DND-41 (cell line): ENCODE data around the gene SFT2D2.

Experiments used
- ATAC-seq: fragments of 200-7000 bp; cut with Tn5 transposase; 3 replicates; pipeline ENCODE4 v1.9.1; 2021; ENCODE audit warnings: low read depth; ENCODE audit not compliant: insufficient read depth
- DNase-seq: peaks from one replicate; pipeline ENCODE4 v3.0.0-alpha.2; 2020
- H2AFZ ChIP-seq: 2 replicates; pipeline ENCODE4 v1.6.0; 2012; ENCODE audit warnings: low read depth, low read length
- H3K27ac ChIP-seq: 2 replicates; pipeline ENCODE4 v1.5.1; 2012; ENCODE audit warnings: low read length, inconsistent platforms
- H3K27me3 ChIP-seq: fragments of 200-600 bp; sonication (generic); 2 replicates; pipeline ENCODE4 v1.6.0; 2012; ENCODE audit warnings: low read length, mild to moderate bottlenecking, inconsistent platforms; ENCODE audit not compliant: insufficient read depth, poor library complexity
- H3K36me3 ChIP-seq: 2 replicates; pipeline ENCODE4 v1.5.1; 2012; ENCODE audit warnings: low read length, inconsistent platforms; ENCODE audit not compliant: insufficient read depth
- H3K4me1 ChIP-seq: 2 replicates; pipeline ENCODE4 v1.5.1; 2012; ENCODE audit warnings: mild to moderate bottlenecking, low read length; ENCODE audit not compliant: insufficient read depth
- H3K4me2 ChIP-seq: 2 replicates; pipeline ENCODE4 v1.6.0; 2012; ENCODE audit warnings: mild to moderate bottlenecking, moderate library complexity, low read length, inconsistent platforms; ENCODE audit not compliant: insufficient read depth
- H3K4me3 ChIP-seq, 2 experiments: fragments of 200-600 bp in 1 of 2; shearing (Covaris generic) in 1 of 2; 2 replicates each; pipeline ENCODE4 v1.5.1; 2012 to 2016; ENCODE audit warnings: inconsistent platforms in 2 of 2, low read length in 2 of 2, mild to moderate bottlenecking in 2 of 2, low read depth in 1 of 2, moderate library complexity in 1 of 2
- H3K79me2 ChIP-seq: 2 replicates; pipeline ENCODE4 v1.6.0; 2012; ENCODE audit warnings: low read length, inconsistent platforms; ENCODE audit not compliant: insufficient read depth
- H3K9ac ChIP-seq: 2 replicates; pipeline ENCODE4 v1.6.0; 2012; ENCODE audit warnings: low read depth, mild to moderate bottlenecking, inconsistent platforms, low read length, moderate library complexity
- H3K9me3 ChIP-seq: 2 replicates; pipeline ENCODE4 v1.5.1; 2012; ENCODE audit warnings: low read length, moderate library complexity, mild to moderate bottlenecking, inconsistent platforms; ENCODE audit not compliant: insufficient read depth, severe bottlenecking
- H4K20me1 ChIP-seq: 2 replicates; pipeline ENCODE4 v1.6.0; 2012; ENCODE audit warnings: low read length; ENCODE audit not compliant: insufficient read depth
- EZH2 ChIP-seq: IDR thresholded peaks from 3 replicates; pipeline ENCODE4 v1.6.1; 2012; ENCODE audit warnings: borderline replicate concordance, low read depth, mild to moderate bottlenecking, moderate library complexity, low read length, inconsistent platforms; ENCODE audit not compliant: severe bottlenecking
- TF ChIP-seq, protein P1 (sequence below): IDR thresholded peaks from 2 replicates; pipeline ENCODE4 v1.5.1; 2012; ENCODE audit warnings: borderline replicate concordance, low read length, moderate library complexity, mild to moderate bottlenecking; ENCODE audit not compliant: poor library complexity, severe bottlenecking; ENCODE audit errors: extremely low read depth

SFT2D2 gene

DNA sequence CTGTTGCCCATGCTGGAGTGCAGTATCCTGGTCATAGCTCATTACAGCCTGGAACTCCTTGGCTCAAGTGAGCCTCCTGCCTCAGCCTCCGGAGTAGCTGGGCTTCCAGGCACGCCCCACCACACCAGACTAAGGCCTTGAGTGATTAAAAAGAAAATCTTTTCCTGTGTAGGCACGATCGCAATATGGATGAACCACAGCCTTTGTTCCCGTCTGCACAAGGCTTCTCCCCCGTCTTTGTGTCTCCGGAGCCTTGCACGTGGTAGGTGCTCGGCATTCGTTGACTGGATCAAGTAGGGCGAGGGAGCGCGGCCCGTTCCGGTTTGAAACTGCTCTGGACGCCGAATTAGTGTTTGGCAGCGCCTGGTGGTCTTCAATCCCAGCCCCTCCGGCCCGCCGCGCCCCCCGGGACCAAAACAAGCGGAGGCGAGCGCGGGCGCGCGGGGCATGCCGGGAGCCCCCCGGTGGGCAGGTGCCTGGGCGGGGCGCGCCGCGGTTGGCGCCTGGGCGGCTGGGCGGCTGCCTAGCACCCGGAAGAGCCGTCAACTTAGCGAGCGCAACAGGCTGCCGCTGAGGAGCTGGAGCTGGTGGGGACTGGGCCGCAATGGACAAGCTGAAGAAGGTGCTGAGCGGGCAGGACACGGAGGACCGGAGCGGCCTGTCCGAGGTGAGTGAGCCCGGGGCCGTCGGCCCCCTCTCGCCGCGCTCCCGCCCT, at the start of gene SFT2D2:
TSS of gene SFT2D2 (plus strand) at position 529 of the 715 bp plus-strand sequence. CDS start at position 605, 76 bp downstream.
- ATAC-seq (peak; percentile 96), DNase-seq (peak; percentile 86)
- peak within 1 kb of the TSS; percentile 88 for H3K4me2 ChIP-seq
- peaks cover 52% of the 10 kb centered on the region for H3K79me2 ChIP-seq
- H2AFZ ChIP-seq, result peak within 1 kb of the TSS; percentile 82
- H3K4me1 ChIP-seq, result peaks cover 49% of the 10 kb centered on the region
- no peaks in the 10 kb centered on the region for H3K27me3 ChIP-seq
- TF ChIP-seq, protein P1, sequence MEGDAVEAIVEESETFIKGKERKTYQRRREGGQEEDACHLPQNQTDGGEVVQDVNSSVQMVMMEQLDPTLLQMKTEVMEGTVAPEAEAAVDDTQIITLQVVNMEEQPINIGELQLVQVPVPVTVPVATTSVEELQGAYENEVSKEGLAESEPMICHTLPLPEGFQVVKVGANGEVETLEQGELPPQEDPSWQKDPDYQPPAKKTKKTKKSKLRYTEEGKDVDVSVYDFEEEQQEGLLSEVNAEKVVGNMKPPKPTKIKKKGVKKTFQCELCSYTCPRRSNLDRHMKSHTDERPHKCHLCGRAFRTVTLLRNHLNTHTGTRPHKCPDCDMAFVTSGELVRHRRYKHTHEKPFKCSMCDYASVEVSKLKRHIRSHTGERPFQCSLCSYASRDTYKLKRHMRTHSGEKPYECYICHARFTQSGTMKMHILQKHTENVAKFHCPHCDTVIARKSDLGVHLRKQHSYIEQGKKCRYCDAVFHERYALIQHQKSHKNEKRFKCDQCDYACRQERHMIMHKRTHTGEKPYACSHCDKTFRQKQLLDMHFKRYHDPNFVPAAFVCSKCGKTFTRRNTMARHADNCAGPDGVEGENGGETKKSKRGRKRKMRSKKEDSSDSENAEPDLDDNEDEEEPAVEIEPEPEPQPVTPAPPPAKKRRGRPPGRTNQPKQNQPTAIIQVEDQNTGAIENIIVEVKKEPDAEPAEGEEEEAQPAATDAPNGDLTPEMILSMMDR, result no peak
- no peak for TF ChIP-seq EZH2
- H4K20me1 ChIP-seq, result peaks cover 17% of the 10 kb centered on the region; the same call in 1 of the 2 replicates
- H3K36me3 ChIP-seq, result peaks cover 20% of the 10 kb centered on the region
- peak within 1 kb of the TSS; percentile 94 for H3K9ac ChIP-seq
- H3K9me3 ChIP-seq, result no peaks in the 10 kb centered on the region
- H3K4me3 ChIP-seq, result peak within 1 kb of the TSS; percentile 83 to 90
- H3K27ac ChIP-seq, result peak within 1 kb of the TSS; percentile 86

DNA sequence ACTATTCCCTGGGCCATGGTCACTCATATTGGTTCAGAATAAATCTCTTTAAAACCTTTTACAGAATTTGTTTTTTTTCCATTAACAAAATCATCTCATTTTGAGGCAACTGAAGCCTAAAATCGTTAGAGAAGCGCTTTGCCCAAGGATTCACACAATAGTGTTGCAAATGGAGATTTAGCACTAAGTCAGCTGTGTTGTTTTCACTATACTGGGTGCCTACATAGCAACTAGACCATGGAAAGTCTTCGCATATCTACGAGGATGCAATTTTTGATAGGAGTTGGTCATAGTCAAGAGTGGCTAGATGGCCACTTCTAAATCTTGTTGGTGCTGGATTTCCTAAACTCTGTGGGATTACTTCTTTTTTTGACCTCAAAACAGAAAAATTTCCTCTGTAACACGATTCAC, 47.6 kb upstream of the SFT2D2 start:
- TF ChIP-seq, protein P1, result no peak
- no peak for TF ChIP-seq EZH2
- Histone ChIP-seq H3K27ac (peak overlapping the region; percentile 85), H3K9me3 (no peaks in the 10 kb centered on the region), H3K9ac (peak overlapping the region; percentile 78), H3K27me3 (no peaks in the 10 kb centered on the region), H3K4me1 (peaks cover 28% of the 10 kb centered on the region), H3K4me3 (peak overlapping the region; percentile 10 to 67; a peak in 3 of 4 replicates), H2AFZ (peak overlapping the region; percentile 73), H3K36me3 (no peaks in the 10 kb centered on the region; the same call in 1 of the 2 replicates), H4K20me1 (no peaks in the 10 kb centered on the region; the same call in 1 of the 2 replicates), H3K4me2 (peak overlapping the region; percentile 76), H3K79me2 (peaks cover 43% of the 10 kb centered on the region)
- DNase-seq (no peak), ATAC-seq (peak; percentile 2; the same call in 2 of the 3 replicates)

DNA sequence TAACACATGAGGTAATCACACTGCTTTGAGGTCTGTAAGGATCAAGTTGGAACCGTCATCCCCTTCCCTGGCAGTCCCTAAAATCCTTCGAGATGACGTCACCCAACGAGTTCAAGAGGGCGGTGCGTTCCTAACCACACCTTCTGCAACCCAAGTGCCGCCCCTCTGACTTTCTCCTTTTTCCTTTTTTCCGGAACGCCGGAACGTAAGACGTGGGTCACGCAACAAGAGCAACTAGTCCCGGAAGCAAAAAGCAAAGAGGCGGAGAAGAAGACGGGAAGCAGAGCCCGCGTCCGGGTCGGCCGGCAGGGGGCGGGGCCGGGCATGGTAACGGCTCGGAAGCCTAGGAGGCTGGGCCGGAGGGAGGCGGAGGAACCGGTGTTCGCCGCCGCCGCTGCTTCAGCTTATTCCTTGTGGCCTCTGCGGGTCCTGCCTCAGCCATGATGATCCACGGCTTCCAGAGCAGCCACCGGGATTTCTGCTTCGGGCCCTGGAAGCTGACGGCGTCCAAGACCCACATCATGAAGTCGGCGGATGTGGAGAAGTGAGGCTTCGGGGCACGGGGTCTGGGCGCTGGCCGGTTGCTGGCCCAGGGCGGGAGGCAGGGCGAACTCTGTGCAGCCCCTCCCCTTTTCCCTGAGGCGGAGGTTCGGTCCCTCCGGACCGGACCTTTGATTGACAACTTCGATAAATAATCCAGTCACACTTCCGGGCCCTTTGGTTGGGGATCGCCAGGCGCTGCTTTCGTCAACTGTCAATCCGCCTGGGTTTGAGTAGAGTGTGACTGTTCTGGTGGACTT, 47.0 kb upstream of the SFT2D2 start, which contains the start of gene TIPRL:
TSS of gene TIPRL (plus strand) at position 325 of the 800 bp plus-strand sequence. CDS start at position 441, 116 bp downstream.
- Histone ChIP-seq H3K79me2 (peaks cover 49% of the 10 kb centered on the region), H2AFZ (peak within 1 kb of the TSS; percentile 79), H3K4me2 (peak within 1 kb of the TSS; percentile 76), H3K27ac (peak within 1 kb of the TSS; percentile 85), H3K4me3 (peak within 1 kb of the TSS; percentile 59 to 67), H3K9me3 (no peaks in the 10 kb centered on the region), H3K27me3 (no peaks in the 10 kb centered on the region), H3K9ac (peak within 1 kb of the TSS; percentile 78), H3K4me1 (peaks cover 28% of the 10 kb centered on the region), H3K36me3 (peaks cover 3% of the 10 kb centered on the region), H4K20me1 (no peaks in the 10 kb centered on the region; the same call in 1 of the 2 replicates)
- TF ChIP-seq, protein P1, result peak; percentile 60
- no peak for TF ChIP-seq EZH2
- peak; percentile 96 for ATAC-seq
- DNase-seq, result peak; percentile 95
